K562 (cell line): ENCODE measurements around the gene VSIG4. TPM values are rescaled to one million over a fixed set of nuclear protein-coding genes. Genes with fewer than 3 reads are reported as not detected.
A peak's percentile ranks its signal among the peaks of the same experiment; 100 is the strongest.

Experiments used
- ATAC-seq: fragments of 200-7000 bp; cut with Tn5 transposase; 3 replicates; pipeline ENCODE4 v1.9.1; 2020; ENCODE audit warnings: moderate library complexity
- BruUV-seq: library from RNA; stranded (reverse); fragments of 400-500 nt; replicated peaks from 2 replicates; lab custom pipeline; 2021; lab: Mats Ljungman, UMichigan
- CTCF ChIA-PET: fragments of 300-600 bp; formaldehyde crosslinking; extraction: SDS; loops from one replicate; lab custom pipeline; 2021; ENCODE audit warnings: low intra/inter-chr PET ratio; lab: Yijun Ruan, JAX
- POLR2A ChIA-PET: fragments of 300-600, 350-650 bp; sonication (Branson Sonifier 250); formaldehyde crosslinking; extraction: SDS; loops from one replicate; lab custom pipeline; 2021; ENCODE audit warnings: antibody characterized with exemption, inconsistent platforms; lab: Yijun Ruan, JAX
- DNase-seq, 4 experiments: peaks; one replicate each; pipeline versions ENCODE4 v3.0.0 to v3.0.0-alpha.2; 2011 to 2018; ENCODE audit warnings: low spot score in 3 of 4, mixed read lengths in 3 of 4; ENCODE audit errors: extremely low read depth in 1 of 4
- FAIRE-seq: peaks from 2 replicates; lab custom pipeline; 2011; peaks lifted over from hg19 to GRCh38; lab: Jason Lieb, UNC
- H2AFZ ChIP-seq: 2 replicates; pipeline ENCODE4 v1.6.0; 2011; ENCODE audit warnings: low read depth, low read length, control low read depth, inconsistent platforms
- H3K27ac ChIP-seq: fragments of 200-600 bp; 3 replicates; pipeline ENCODE4 v1.8.0; 2011; ENCODE audit warnings: low read depth, mild to moderate bottlenecking, control low read depth, inconsistent platforms, low read length, moderate library complexity, mixed read lengths; ENCODE audit errors: extremely low read depth
- H3K27me3 ChIP-seq, 2 experiments: fragments of 300-600 bp in 1 of 2; 2 replicates in 1 of 2; 3 replicates in 1 of 2; pipeline versions ENCODE4 v1.6.0 to v1.8.0; 2011; ENCODE audit warnings: inconsistent platforms in 2 of 2, low read length in 2 of 2, mild to moderate bottlenecking in 1 of 2, mixed read lengths in 1 of 2, moderate library complexity in 1 of 2; ENCODE audit not compliant: control insufficient read depth in 2 of 2, insufficient read depth in 2 of 2
- H3K36me3 ChIP-seq: fragments of 300-600 bp; 3 replicates; pipeline ENCODE4 v1.8.0; 2011; ENCODE audit warnings: mild to moderate bottlenecking, low read length, inconsistent platforms; ENCODE audit not compliant: control insufficient read depth, insufficient read depth
- H3K4me1 ChIP-seq, 2 experiments: fragments of 200-600 bp in 1 of 2; replicated peaks in 1 of 2; 2 replicates in 1 of 2; 3 replicates in 1 of 2; pipeline versions ENCODE4 v1.5.1 to v1.8.0; 2011; ENCODE audit warnings: inconsistent platforms in 2 of 2, low read length in 2 of 2, mild to moderate bottlenecking in 1 of 2, mixed read lengths in 1 of 2, moderate library complexity in 1 of 2; ENCODE audit not compliant: control insufficient read depth in 2 of 2, insufficient read depth in 2 of 2
- H3K4me2 ChIP-seq: 2 replicates; pipeline ENCODE4 v1.6.1; 2011; ENCODE audit warnings: low read length, control low read depth, inconsistent platforms, mixed read lengths; ENCODE audit not compliant: insufficient read depth
- H3K4me3 ChIP-seq: fragments of 200-600 bp; sonication (generic), shearing (Covaris generic); 2 replicates; pipeline ENCODE4 v1.5.1; 2016; ENCODE audit warnings: control low read depth, inconsistent platforms
- H3K79me2 ChIP-seq: fragments of 200-600 bp; 3 replicates; pipeline ENCODE4 v1.8.0; 2011; ENCODE audit warnings: low read length, inconsistent platforms; ENCODE audit not compliant: control insufficient read depth, insufficient read depth
- H3K9ac ChIP-seq, 2 experiments: 2 replicates each; pipeline versions ENCODE4 v1.6.0 to v1.6.1; 2011; ENCODE audit warnings: low read depth in 2 of 2, low read length in 2 of 2, control low read depth in 1 of 2, inconsistent platforms in 1 of 2, mild to moderate bottlenecking in 1 of 2, mixed read lengths in 1 of 2; ENCODE audit not compliant: insufficient read depth in 1 of 2
- H3K9me1 ChIP-seq: one replicate; pipeline ENCODE4 v1.6.0; 2011; ENCODE audit warnings: inconsistent platforms, mild to moderate bottlenecking, low read length, moderate library complexity; ENCODE audit not compliant: control insufficient read depth, insufficient read depth
- H3K9me3 ChIP-seq: replicated peaks from 2 replicates; pipeline ENCODE4 v1.5.1; 2011; ENCODE audit warnings: low read depth, low read length, inconsistent platforms; ENCODE audit not compliant: control insufficient read depth, insufficient read depth
- H4K20me1 ChIP-seq: replicated peaks from 2 replicates; pipeline ENCODE4 v1.6.1; 2011; ENCODE audit warnings: low read length, inconsistent platforms, mixed read lengths; ENCODE audit not compliant: control insufficient read depth, insufficient read depth
- BACH1 ChIP-seq: fragments of 200-800 bp; sonication (Bioruptor generic); IDR thresholded peaks from 2 replicates; pipeline ENCODE4 v1.6.1; 2016; ENCODE audit warnings: missing genetic modification characterization, missing compliant biosample characterization
- CBX3 ChIP-seq, 2 experiments: IDR thresholded peaks; 1 replicate in 1 of 2; 2 replicates in 1 of 2; pipeline ENCODE4 v1.6.1; 2012; ENCODE audit warnings: inconsistent platforms in 2 of 2, low read length in 2 of 2, borderline replicate concordance in 1 of 2, control low read depth in 1 of 2
- CC2D1A ChIP-seq: fragments of 450-650 bp; IDR thresholded peaks from 2 replicates; pipeline ENCODE4 v1.6.1; 2017; ENCODE audit warnings: mild to moderate bottlenecking
- EP400 ChIP-seq: fragments of 450-650 bp; IDR thresholded peaks from 2 replicates; pipeline ENCODE4 v1.6.1; 2017; ENCODE audit warnings: antibody characterized with exemption, mild to moderate bottlenecking, moderate library complexity
- EWSR1 ChIP-seq: fragments of 450-650 bp; IDR thresholded peaks from 2 replicates; pipeline ENCODE4 v1.6.1; 2018; ENCODE audit warnings: borderline replicate concordance, mild to moderate bottlenecking, low read depth, moderate library complexity; ENCODE audit not compliant: partially characterized antibody
- FOXJ3 ChIP-seq: sonication (generic); formaldehyde crosslinking; IDR thresholded peaks from 2 replicates; pipeline ENCODE4 v1.4.0; 2020; ENCODE audit warnings: mild to moderate bottlenecking, missing genetic modification reagents
- FOXK2 ChIP-seq, 2 experiments: fragments of 450-650 bp; IDR thresholded peaks in 1 of 2; conservative IDR thresholded peaks in 1 of 2; 2 replicates each; pipeline ENCODE4 v1.6.1; 2016; ENCODE audit warnings: low read depth in 2 of 2, mild to moderate bottlenecking in 1 of 2
- HNRNPH1 ChIP-seq: fragments of 200-400 bp; formaldehyde crosslinking; optimal IDR thresholded peaks from 2 replicates; pipeline ENCODE3; 2017; ENCODE audit warnings: low read depth, mild to moderate bottlenecking, low read length, moderate library complexity
- NFIX ChIP-seq: fragments of 250-450 bp; sonication (Bioruptor Pico); IDR thresholded peaks from 2 replicates; pipeline ENCODE4 v1.4.0; 2020; ENCODE audit warnings: low read depth, mild to moderate bottlenecking, moderate library complexity
- PCBP1 ChIP-seq: fragments of 200-400 bp; formaldehyde crosslinking; IDR thresholded peaks from 2 replicates; pipeline ENCODE4 v1.6.1; 2018; ENCODE audit warnings: mild to moderate bottlenecking, low read depth, low read length; ENCODE audit not compliant: poor library complexity, severe bottlenecking
- POLR2AphosphoS2 ChIP-seq: IDR thresholded peaks from 2 replicates; pipeline ENCODE4 v1.6.1; 2012; ENCODE audit warnings: low read length, improper control_type of control experiment
- POLR3G ChIP-seq: IDR thresholded peaks from 2 replicates; pipeline ENCODE4 v1.6.1; 2011; ENCODE audit not compliant: insufficient read length, insufficient replicate concordance; ENCODE audit errors: extremely low read depth
- RFX7 ChIP-seq: fragments of 250-450 bp; sonication (Bioruptor Pico); IDR thresholded peaks from 2 replicates; pipeline ENCODE4 v1.5.1; 2021; ENCODE audit warnings: mild to moderate bottlenecking
- TBP ChIP-seq: optimal IDR thresholded peaks from 2 replicates; pipeline ENCODE3; 2011; ENCODE audit warnings: low read depth, low read length, improper control_type of control experiment
- TCF7 ChIP-seq: sonication (generic); IDR thresholded peaks from 2 replicates; pipeline ENCODE4 v1.6.1; 2016; ENCODE audit warnings: antibody characterized with exemption, borderline replicate concordance
- U2AF2 ChIP-seq: fragments of 200-400 bp; formaldehyde crosslinking; optimal IDR thresholded peaks from 2 replicates; pipeline ENCODE3; 2017; ENCODE audit warnings: low read depth, mild to moderate bottlenecking, low read length
- ZC3H4 ChIP-seq: sonication (generic); formaldehyde crosslinking; IDR thresholded peaks from 2 replicates; pipeline ENCODE4 v1.9.0; 2021; ENCODE audit warnings: missing genetic modification reagents, borderline replicate concordance
- ZNF23 ChIP-seq: fragments of 250-450 bp; sonication (Bioruptor Pico); IDR thresholded peaks from 2 replicates; pipeline ENCODE4 v1.4.0; 2020; ENCODE audit warnings: mild to moderate bottlenecking
- ZNF431 ChIP-seq: sonication (generic); formaldehyde crosslinking; IDR thresholded peaks from 2 replicates; pipeline ENCODE4 v1.8.0; 2022; ENCODE audit warnings: mild to moderate bottlenecking, missing genetic modification reagents
- ZNF436 ChIP-seq: fragments of 250-450, 450-650 bp; sonication (Bioruptor Pico); formaldehyde crosslinking; IDR thresholded peaks from 2 replicates; pipeline ENCODE4 v1.7.0; 2020; ENCODE audit warnings: mild to moderate bottlenecking
- ZNF717 ChIP-seq: fragments of 250-450 bp; sonication (Bioruptor Pico); IDR thresholded peaks from 2 replicates; pipeline ENCODE4 v1.5.0; 2021
- ZNF75A ChIP-seq: fragments of 450-650 bp; formaldehyde crosslinking; IDR thresholded peaks from 2 replicates; pipeline ENCODE4 v1.4.0; 2020; ENCODE audit warnings: mild to moderate bottlenecking
- WGBS: fragments of 100-300 bp; shearing (Covaris generic); methylation state at CpG from one replicate; pipeline ENCODE4 v1.1.6; 2016; ENCODE audit warnings: low coverage, mixed read lengths; ENCODE audit not compliant: insufficient coverage; ENCODE audit errors: missing lambda C conversion rate; 5-methylcytosine and 5-hydroxymethylcytosine counted together
- in situ Hi-C: fragments of 300-500 bp; cut with MboI; formaldehyde crosslinking; loops from 4 replicates; pipeline ENCODE4 v1.15.0; 2018; ENCODE audit warnings: inconsistent platforms, mixed read lengths
- intact Hi-C: fragments of 100-400 bp; cut with micrococcal nuclease; formaldehyde crosslinking; loops from 2 replicates; pipeline ENCODE4 v1.14.2; 2022
- polyA plus RNA-seq, 8 experiments: library from polyadenylated mRNA; depleted of rRNA in 4 of 8; stranded (reverse) in 5 of 8; unstranded in 3 of 8; fragments of >200 nt; fragmentation: Nextera tagmentation in 2 of 8; fragmentation: Illumina TruSeq in 1 of 8; extraction: Ambion mirVana in 2 of 8; extraction: Trizol in 1 of 8; gene quantifications; 2 replicates each; pipeline versions ENCODE4 v1.2.1 to v1.2.3, GENCODE V29; 2011 to 2014; ENCODE audit warnings: inconsistent platforms in 1 of 8, missing spikeins in 1 of 8
- total RNA-seq, 7 experiments: library from RNA; depleted of rRNA in 6 of 7; stranded (reverse); fragments of >200 nt in 6 of 7; fragmentation: Illumina TruSeq in 2 of 7; extraction: Trizol in 2 of 7; gene quantifications; 2 replicates each; pipeline versions ENCODE4 v1.2.1 to v1.2.3, GENCODE V29; 2011 to 2021; ENCODE audit warnings: low replicate concordance in 1 of 7
- TF ChIP-seq, protein P1 (sequence below), 2 experiments: fragments of 450-650 bp in 1 of 2; sonication (generic) in 1 of 2; formaldehyde crosslinking; conservative IDR thresholded peaks; 2 replicates each; pipeline versions ENCODE4 v1.4.0 to v1.8.1; 2020 to 2022; ENCODE audit warnings: mild to moderate bottlenecking in 1 of 2, missing genetic modification reagents in 1 of 2
- TF ChIP-seq, protein P2 (sequence below): fragments of 250-450 bp; sonication (Bioruptor Pico); IDR thresholded peaks from 2 replicates; pipeline ENCODE4 v1.9.0; 2021; ENCODE audit warnings: mild to moderate bottlenecking
- TF ChIP-seq, protein P3 (sequence below): fragments of 250-450 bp; sonication (Bioruptor Pico); IDR thresholded peaks from 2 replicates; pipeline ENCODE4 v1.8.0; 2022; ENCODE audit warnings: moderate library complexity, mild to moderate bottlenecking, inconsistent platforms

VSIG4 gene
- total and polyA plus RNA-seq, 9 of the 15 experiments (the other 6 are each of a cell fraction or from before 2014, with no cell fraction given) = 0.22 to 1.6 (median 0.46) TPM; not detected in 1

DNA sequence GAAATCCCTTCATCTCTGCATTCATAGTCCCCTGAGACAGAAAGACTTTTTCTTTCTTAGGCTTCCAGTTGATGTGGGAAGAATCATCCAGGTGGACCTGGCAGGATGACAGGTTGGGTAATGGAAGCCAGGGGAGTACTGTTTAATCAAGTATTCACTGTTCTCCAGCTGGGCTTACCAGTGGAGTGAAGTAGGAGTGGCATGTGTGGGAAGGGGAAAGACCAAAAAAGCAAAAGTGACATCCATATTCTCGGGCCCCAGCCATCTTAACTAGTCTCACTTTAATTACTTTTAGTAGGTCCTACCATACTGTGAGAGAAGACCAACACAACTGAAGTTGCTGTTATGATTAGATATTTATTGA is 18.5 kb downstream of the VSIG4 start:
- Histone ChIP-seq H3K9me1 (no peaks in the 10 kb centered on the region), H3K27me3 (no peaks in the 10 kb centered on the region), H3K36me3 (peaks cover 46% of the 10 kb centered on the region), H3K4me2 (no peak overlapping the region), H3K79me2 (peaks cover 46% of the 10 kb centered on the region), H2AFZ (no peak overlapping the region), H4K20me1 (no peaks in the 10 kb centered on the region), H3K9me3 (no peaks in the 10 kb centered on the region), H3K27ac (peak overlapping the region; percentile 96), H3K4me3 (no peak overlapping the region), H3K4me1 (peaks cover 13 to 57% of the 10 kb centered on the region in 2 experiments), H3K9ac (peak overlapping the region in 1 of 2 experiments; percentile 88; a peak in 2 of 4 replicates)
- FAIRE-seq = no peak
- DNase-seq = peak in 1 of 4 experiments; percentile 48
- in situ Hi-C loops = no loop called here
- WGBS = 0% methylated on average over 1 of the region's 1 CpG
- intact Hi-C loops = loop anchor here (5.0 to 10.0 kb wide), 2 partner anchors 386 to 703 kb away; no protein-coding TSS in a partner anchor
- no TSS peak for BruUV-seq
- ChIA-PET CTCF (no interaction called here), POLR2A (interaction anchor here (0.7 to 8.6 kb wide), 8 partner anchors 8 to 385 kb away, joined by 3 to 49 read pairs (median 4); no protein-coding TSS in a partner anchor)
- peak; percentile 15 for ATAC-seq
- TF ChIP-seq, protein P1, sequence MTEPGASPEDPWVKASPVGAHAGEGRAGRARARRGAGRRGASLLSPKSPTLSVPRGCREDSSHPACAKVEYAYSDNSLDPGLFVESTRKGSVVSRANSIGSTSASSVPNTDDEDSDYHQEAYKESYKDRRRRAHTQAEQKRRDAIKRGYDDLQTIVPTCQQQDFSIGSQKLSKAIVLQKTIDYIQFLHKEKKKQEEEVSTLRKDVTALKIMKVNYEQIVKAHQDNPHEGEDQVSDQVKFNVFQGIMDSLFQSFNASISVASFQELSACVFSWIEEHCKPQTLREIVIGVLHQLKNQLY (CRISPR knock-in tag; conservative IDR thresholded peaks at IDR 0.05) = no peak
- TF ChIP-seq U2AF2 (no peak), ZC3H4 (CRISPR knock-in tag) (no peak), POLR2AphosphoS2 (no peak; the same call in none of the 2 replicates), ZNF436 (CRISPR knock-in tag) (0 out of 2 replicates have a peak, but pooled peaks have one; percentile 3), FOXK2 (conservative IDR thresholded peaks at IDR 0.05 in 1 of 2, IDR thresholded peaks at IDR 0.05 in 1 of 2; ENCODE audit: low read depth in 2 of 2) (no peak), ZNF431 (CRISPR knock-in tag) (no peak), EWSR1 (no peak), FOXJ3 (CRISPR knock-in tag) (no peak), EP400 (no peak), ZNF23 (no peak), CC2D1A (no peak), HNRNPH1 (no peak), TBP (no peak), ZNF717 (CRISPR knock-in tag) (peak; percentile 23; the same call in 1 of the 2 replicates), NFIX (CRISPR knock-in tag) (no peak), CBX3 (IDR thresholded peaks at IDR 0.05; ENCODE audit: borderline replicate concordance in 1 of 2, low read length in 2 of 2) (no peak), POLR3G (no peak), BACH1 (tag) (no peak), PCBP1 (no peak), TCF7 (no peak), RFX7 (CRISPR knock-in tag) (no peak), ZNF75A (CRISPR knock-in tag) (no peak)
- TF ChIP-seq, protein P2, sequence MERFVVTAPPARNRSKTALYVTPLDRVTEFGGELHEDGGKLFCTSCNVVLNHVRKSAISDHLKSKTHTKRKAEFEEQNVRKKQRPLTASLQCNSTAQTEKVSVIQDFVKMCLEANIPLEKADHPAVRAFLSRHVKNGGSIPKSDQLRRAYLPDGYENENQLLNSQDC (CRISPR knock-in tag) = no peak
- TF ChIP-seq, protein P3, sequence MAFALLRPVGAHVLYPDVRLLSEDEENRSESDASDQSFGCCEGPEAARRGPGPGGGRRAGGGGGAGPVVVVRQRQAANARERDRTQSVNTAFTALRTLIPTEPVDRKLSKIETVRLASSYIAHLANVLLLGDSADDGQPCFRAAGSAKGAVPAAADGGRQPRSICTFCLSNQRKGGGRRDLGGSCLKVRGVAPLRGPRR (CRISPR knock-in tag) = no peak
